Measurements from ENCODE around the gene KCNQ1OT1. TPM values are rescaled to one million over a fixed set of nuclear protein-coding genes. Genes with fewer than 3 reads are reported as not detected.
A peak's percentile ranks its signal among the peaks of the same experiment; 100 is the strongest.

The KCNQ1OT1 gene
- total RNA-seq (ENCODE audit: low replicate concordance): 3.3 and 7.0 TPM in 2 replicates
- long read RNA-seq, full-length matches to known transcripts: 18 of 18 reads
- long read RNA-seq, partial matches to known transcripts: 0 of 18 reads
- long read RNA-seq, other reads (novel, unspliced or antisense): 0 of 18 reads

DNA sequence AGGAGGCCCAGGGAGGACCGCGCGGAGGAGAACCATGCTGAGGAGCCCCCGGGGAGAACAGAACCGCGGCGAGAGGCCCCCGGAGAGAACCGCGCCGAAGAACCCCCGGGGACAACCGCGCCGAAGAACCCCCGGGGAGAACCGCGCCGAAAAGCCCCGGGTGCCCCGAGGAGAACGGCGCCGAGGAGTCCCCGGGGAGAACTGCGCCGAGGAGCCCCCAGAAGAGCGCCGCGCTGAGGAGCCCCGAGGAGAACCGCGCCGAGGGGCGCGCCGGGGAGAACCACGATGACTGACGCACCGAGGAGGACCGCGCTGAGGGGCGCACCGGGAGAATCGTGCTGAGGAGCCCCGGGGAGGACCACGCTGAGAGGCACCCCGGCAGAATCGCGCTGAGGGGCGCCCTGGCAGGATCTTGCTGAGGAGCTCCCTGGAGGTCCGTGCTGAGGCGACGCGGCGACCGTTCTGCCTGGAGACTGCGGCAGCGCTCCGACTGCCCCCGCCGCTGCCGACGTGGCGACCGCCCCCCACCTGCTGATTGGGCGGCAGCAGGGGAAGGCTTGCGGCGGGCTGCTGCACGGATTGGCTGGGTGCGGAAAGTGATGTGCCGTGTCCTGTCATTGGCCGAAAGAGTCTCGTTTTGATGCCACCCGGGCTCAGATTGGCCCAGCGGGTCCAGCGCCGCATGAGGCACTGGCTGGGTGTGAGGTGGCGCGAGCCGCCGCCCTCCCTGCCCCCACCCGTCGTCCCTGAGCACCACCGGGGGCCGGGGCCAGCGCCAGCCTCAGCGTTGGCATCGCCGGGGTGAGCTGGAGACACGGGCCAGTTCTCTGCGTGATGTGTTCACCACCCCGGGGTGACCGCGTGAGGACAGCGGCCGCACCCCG, at the start of gene KCNQ1OT1:
Gene KCNQ1OT1, minus strand, starts transcription at position 464 of the 884 bp plus-strand sequence.
- TF ChIP-seq, protein P1, sequence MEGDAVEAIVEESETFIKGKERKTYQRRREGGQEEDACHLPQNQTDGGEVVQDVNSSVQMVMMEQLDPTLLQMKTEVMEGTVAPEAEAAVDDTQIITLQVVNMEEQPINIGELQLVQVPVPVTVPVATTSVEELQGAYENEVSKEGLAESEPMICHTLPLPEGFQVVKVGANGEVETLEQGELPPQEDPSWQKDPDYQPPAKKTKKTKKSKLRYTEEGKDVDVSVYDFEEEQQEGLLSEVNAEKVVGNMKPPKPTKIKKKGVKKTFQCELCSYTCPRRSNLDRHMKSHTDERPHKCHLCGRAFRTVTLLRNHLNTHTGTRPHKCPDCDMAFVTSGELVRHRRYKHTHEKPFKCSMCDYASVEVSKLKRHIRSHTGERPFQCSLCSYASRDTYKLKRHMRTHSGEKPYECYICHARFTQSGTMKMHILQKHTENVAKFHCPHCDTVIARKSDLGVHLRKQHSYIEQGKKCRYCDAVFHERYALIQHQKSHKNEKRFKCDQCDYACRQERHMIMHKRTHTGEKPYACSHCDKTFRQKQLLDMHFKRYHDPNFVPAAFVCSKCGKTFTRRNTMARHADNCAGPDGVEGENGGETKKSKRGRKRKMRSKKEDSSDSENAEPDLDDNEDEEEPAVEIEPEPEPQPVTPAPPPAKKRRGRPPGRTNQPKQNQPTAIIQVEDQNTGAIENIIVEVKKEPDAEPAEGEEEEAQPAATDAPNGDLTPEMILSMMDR (conservative IDR thresholded peaks at IDR 0.05): no peak
- Mint-ChIP-seq H3K4me3 (peak within 1 kb of the TSS; percentile 97), H3K9me3 (no peaks in the 10 kb centered on the region), H3K36me3 (peaks cover 10% of the 10 kb centered on the region), H3K4me1 (ENCODE audit: unreplicated experiment) (peaks cover 65% of the 10 kb centered on the region), H3K27ac (peak within 1 kb of the TSS; percentile 88), H3K27me3 (peaks cover 3% of the 10 kb centered on the region)
- DNase-seq (ENCODE audit: extremely low spot score, unreplicated experiment): peak; percentile 90

DNA sequence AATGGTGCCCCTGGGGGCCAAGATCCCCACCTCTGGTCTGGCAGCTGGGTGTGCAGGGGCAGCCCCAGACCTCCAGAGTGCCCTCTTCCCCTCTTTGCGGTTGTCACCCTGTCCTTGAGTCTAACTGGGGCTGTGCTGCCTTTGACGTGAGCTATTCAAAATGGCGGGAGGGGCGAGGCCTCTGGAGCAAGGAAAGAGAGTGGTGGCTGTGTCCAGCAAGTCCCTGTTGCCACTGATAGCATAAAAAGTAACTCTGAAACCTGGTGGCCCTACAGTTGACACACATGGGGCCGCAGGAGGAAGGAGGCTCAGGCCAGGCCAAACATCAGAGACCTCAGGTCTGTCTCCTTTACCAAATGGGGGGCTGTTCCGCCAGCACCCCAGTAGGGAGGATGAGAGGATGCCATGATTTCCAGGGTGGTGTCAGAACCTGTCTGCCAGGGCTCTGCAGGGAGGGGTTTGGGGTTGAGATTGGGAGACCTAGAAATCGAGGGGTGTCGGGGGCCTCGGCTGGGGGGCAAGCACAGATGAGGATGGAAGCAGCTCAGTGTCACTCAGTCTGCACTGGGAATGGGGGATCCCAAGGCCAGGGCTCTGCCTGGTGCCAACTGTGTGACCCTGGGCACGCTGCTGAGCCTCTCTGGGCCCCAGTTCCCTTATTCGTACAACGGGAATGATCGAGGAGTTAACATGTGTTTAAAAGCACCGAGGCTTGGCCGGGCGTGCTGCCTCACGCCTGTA, 49.2 kb upstream of the KCNQ1OT1 start:
- H3K4me1 Mint-ChIP-seq (ENCODE audit: unreplicated experiment): peaks cover 28% of the 10 kb centered on the region
- no peaks in the 10 kb centered on the region for H3K36me3 Mint-ChIP-seq
- no peak for DNase-seq (ENCODE audit: extremely low spot score, unreplicated experiment)
- no peaks in the 10 kb centered on the region for H3K27me3 Mint-ChIP-seq
- TF ChIP-seq, protein P1 (conservative IDR thresholded peaks at IDR 0.05): no peak
- H3K27ac Mint-ChIP-seq: no peak overlapping the region
- H3K4me3 Mint-ChIP-seq: no peak overlapping the region
- no peaks in the 10 kb centered on the region for H3K9me3 Mint-ChIP-seq

DNA sequence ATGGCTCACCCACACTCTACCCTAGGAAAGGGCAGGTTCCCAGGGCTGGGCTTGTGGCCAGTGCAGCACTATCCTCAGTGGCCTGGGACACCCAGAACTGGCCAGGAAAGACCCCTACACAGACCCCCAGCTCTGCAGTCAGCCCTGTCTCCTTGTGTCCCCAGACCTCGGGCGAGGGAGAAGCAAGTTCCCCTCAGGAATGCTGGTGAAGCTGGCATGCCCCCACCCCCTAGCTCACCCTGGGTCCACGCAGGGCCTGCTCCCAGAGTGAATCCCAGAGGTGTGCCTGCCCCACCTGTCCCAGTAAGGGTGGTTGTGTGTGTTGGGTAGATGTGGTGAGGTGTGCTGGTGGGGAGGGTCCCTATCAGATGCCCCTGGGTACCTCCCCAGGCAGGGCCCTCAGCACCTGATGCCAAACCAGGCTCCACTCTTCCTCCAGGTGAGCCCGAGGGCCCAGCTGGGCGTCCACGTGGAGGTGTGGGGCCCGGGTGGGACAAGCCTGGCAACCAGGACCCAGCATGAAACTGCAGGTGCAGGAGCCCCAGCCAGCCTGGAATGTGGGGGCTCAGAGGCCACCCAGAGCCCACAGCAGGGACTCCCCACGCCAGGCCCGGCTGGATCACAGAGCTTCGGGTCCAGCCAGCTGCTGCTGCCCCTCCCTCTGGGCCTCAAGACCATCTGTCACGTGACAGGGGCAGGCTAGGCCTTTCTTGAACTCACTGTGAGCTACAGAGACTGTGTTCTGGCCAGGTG, 48.4 kb upstream of the KCNQ1OT1 start:
- no peak overlapping the region for H3K27ac Mint-ChIP-seq
- TF ChIP-seq, protein P1 (conservative IDR thresholded peaks at IDR 0.05): no peak
- no peak overlapping the region for H3K4me3 Mint-ChIP-seq
- H3K36me3 Mint-ChIP-seq: no peaks in the 10 kb centered on the region
- no peak for DNase-seq (ENCODE audit: extremely low spot score, unreplicated experiment)
- H3K27me3 Mint-ChIP-seq: no peaks in the 10 kb centered on the region
- no peaks in the 10 kb centered on the region for H3K9me3 Mint-ChIP-seq
- H3K4me1 Mint-ChIP-seq (ENCODE audit: unreplicated experiment): peaks cover 34% of the 10 kb centered on the region

DNA sequence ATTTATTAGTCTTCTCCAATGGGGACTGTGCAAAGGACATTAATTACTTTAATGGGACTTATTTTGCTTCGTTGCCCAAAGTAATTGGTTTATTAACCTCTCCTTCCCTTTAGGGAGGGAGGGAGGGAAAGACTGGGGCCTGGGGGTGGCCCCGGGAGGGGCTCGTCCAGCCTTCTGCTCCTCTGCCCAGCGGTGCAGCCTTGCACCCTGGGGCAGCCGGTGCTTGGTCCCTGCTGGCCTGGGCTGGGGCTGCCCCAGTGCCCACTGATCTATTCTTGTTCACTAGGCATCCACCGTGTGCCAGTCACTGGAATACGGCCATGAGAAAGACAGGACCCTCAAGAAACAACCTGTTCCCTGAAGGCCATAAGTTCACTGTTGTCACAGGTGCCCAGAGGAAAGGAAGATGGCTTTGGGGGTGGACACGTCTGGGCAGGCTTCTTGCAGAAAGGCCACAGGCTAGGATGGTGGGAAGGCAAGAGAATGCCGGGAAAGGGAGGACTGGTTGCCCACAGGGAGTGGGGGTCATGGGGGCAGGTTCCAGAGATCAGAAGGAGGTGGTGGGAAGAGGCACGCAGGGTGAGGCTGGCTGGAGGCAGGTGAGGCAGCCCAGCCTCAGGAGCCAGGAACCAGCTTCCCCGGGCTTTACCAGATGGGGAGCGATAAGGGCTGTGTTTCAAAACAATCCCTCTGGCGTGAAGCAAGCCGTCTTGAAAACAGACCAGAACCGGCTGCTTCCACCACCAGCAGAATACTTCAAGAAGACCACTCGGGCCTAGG, 47.6 kb upstream of the KCNQ1OT1 start:
- Mint-ChIP-seq H3K27ac (peak overlapping the region; percentile 34), H3K36me3 (no peaks in the 10 kb centered on the region), H3K9me3 (no peaks in the 10 kb centered on the region), H3K4me1 (ENCODE audit: unreplicated experiment) (peaks cover 31% of the 10 kb centered on the region), H3K4me3 (no peak overlapping the region), H3K27me3 (no peaks in the 10 kb centered on the region)
- TF ChIP-seq, protein P1 (conservative IDR thresholded peaks at IDR 0.05): no peak
- DNase-seq (ENCODE audit: extremely low spot score, unreplicated experiment): no peak

Measured in type B pancreatic cell (in vitro differentiated cells).